Right atrium auricular region (tissue), 2 donors: ENCODE data around the gene EMC9. TPM values are rescaled to one million over a fixed set of nuclear protein-coding genes. Genes with fewer than 3 reads are reported as not detected.

ENCODE experiments used
- DNase-seq: peaks from one replicate; pipeline ENCODE4 v3.0.0-alpha.2; 2019; ENCODE audit warnings: low spot score
- H3K27ac ChIP-seq, 2 donors: fragments of 200-600 bp; sonication (generic); 1 replicate in 1 of 2; 2 replicates in 1 of 2; pipeline ENCODE4 v1.5.1; 2016 to 2019
- H3K27me3 ChIP-seq, 2 donors: fragments of 200-600 bp; sonication (generic); one replicate each; pipeline versions ENCODE4 v1.5.1 to v1.6.0; 2017 to 2019
- H3K36me3 ChIP-seq: fragments of 200-600 bp; sonication (generic); one replicate; pipeline ENCODE4 v1.5.1; 2016
- H3K4me1 ChIP-seq, 2 donors: fragments of 200-600 bp; sonication (generic); one replicate each; pipeline versions ENCODE4 v1.5.1 to v1.6.0; 2017 to 2019
- H3K4me3 ChIP-seq, 2 donors: fragments of 200-600 bp; sonication (generic); 1 replicate in 1 of 2; 2 replicates in 1 of 2; pipeline ENCODE4 v1.5.1; 2017 to 2019; ENCODE audit warnings: mild to moderate bottlenecking in 1 of 2, moderate library complexity in 1 of 2
- H3K9me3 ChIP-seq, 2 donors: fragments of 200-600 bp; sonication (generic); one replicate each; pipeline ENCODE4 v1.5.1; 2019
- total RNA-seq, 2 donors: library from RNA; depleted of rRNA; stranded (reverse); fragments of >200 nt; gene quantifications; one replicate each; pipeline ENCODE4 v1.1.0, GENCODE V29; 2016
- TF ChIP-seq, protein P1 (sequence below), 2 donors: fragments of 200-600 bp; sonication (generic); IDR thresholded peaks; one replicate each; pipeline ENCODE4 v1.5.1; 2019; ENCODE audit warnings: antibody characterized with exemption in 2 of 2

EMC9 gene
- total RNA-seq, 2 donors from 2014 or later = 9.9 to 16.8 TPM

DNA sequence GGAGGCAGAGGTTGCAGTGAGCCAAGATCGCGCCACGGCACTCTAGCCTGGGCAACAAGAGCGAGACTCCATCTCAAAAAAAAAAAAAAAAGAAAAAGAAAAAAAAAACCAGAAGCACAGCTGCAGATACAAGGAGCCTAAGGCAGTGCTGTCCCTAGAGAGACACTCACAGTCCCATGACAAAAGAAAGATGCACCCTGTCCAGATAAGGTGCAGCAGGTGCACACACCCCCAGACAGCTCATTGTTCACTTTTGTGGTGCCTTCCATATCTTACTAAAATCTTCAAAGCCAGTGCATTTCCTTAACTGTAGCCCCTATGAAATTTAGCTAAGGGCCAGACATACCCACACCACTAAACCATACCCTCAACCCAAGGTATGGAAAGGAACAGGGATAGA lies 19.0 kb downstream of the EMC9 start:
- no peak for DNase-seq
- Histone ChIP-seq H3K4me3 (no peak overlapping the region), H3K27ac (no peak overlapping the region), H3K36me3 (peaks cover 60% of the 10 kb centered on the region), H3K27me3 (no peaks in the 10 kb centered on the region), H3K9me3 (no peaks in the 10 kb centered on the region), H3K4me1 (no peaks in the 10 kb centered on the region)
- TF ChIP-seq, protein P1, sequence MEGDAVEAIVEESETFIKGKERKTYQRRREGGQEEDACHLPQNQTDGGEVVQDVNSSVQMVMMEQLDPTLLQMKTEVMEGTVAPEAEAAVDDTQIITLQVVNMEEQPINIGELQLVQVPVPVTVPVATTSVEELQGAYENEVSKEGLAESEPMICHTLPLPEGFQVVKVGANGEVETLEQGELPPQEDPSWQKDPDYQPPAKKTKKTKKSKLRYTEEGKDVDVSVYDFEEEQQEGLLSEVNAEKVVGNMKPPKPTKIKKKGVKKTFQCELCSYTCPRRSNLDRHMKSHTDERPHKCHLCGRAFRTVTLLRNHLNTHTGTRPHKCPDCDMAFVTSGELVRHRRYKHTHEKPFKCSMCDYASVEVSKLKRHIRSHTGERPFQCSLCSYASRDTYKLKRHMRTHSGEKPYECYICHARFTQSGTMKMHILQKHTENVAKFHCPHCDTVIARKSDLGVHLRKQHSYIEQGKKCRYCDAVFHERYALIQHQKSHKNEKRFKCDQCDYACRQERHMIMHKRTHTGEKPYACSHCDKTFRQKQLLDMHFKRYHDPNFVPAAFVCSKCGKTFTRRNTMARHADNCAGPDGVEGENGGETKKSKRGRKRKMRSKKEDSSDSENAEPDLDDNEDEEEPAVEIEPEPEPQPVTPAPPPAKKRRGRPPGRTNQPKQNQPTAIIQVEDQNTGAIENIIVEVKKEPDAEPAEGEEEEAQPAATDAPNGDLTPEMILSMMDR (IDR thresholded peaks at IDR 0.05) = no peak

GRCh38 chr14:24121210-24121609 lies 20.2 kb downstream of the EMC9 start:
- no peaks in the 10 kb centered on the region for H3K9me3 ChIP-seq

DNA sequence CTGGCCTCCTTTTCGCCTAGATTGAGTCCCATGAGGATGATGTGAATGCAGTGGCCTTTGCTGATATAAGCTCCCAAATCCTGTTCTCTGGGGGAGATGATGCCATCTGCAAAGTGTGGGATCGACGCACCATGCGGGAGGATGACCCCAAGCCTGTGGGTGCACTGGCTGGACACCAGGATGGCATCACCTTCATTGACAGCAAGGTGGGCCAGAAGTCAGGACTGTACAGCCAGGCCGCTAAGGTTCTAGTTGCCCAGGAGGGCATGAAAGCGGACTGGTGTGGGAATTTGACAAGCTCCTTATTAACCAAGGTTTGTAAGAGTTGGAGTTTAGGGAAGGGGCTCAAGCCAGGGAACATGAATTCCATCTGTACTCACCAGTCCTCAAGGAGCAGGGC lies 21.7 kb downstream of the EMC9 start:
- DNase-seq = no peak
- no peaks in the 10 kb centered on the region for H3K9me3 ChIP-seq

More at GRCh38 chr14:24121210-24121609, 20.2 kb downstream of the EMC9 start:
- H3K27me3 ChIP-seq = no peaks in the 10 kb centered on the region
- peaks cover 66% of the 10 kb centered on the region for H3K36me3 ChIP-seq
- peaks cover 0 to 9% of the 10 kb centered on the region in 2 donors for H3K4me1 ChIP-seq
- TF ChIP-seq, protein P1 (IDR thresholded peaks at IDR 0.05) = no peak
- no peak overlapping the region for H3K4me3 ChIP-seq
- no peak for DNase-seq
- H3K27ac ChIP-seq = no peak overlapping the region

DNA sequence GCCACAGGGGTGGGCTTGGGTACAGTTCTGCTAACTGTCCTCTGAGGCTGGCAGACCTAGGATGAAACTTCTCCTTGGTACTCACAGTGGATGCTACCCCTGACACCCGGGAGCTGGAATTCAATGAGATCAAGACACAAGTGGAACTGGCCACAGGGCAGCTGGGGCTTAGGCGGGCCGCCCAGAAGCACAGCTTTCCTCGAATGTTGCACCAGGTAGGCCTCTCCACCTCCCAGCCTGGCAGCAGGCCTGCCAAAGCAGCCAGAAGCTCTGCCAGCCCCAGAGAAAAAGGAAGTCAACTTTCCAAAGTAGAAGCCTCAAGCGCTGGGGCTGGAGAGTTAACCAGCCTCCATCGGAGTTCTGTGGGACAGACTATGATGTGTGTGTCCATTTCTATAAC lies 24.2 kb downstream of the EMC9 start:
- Histone ChIP-seq H3K4me3 (no peak overlapping the region), H3K27ac (no peak overlapping the region), H3K9me3 (no peaks in the 10 kb centered on the region), H3K27me3 (no peaks in the 10 kb centered on the region), H3K4me1 (peaks cover 0 to 22% of the 10 kb centered on the region in 2 donors), H3K36me3 (peaks cover 52% of the 10 kb centered on the region)
- DNase-seq = no peak
- TF ChIP-seq, protein P1 (IDR thresholded peaks at IDR 0.05) = no peak

More for the DNA sequence above, 21.7 kb downstream of the EMC9 start:
- Histone ChIP-seq H3K27ac (no peak overlapping the region), H3K4me1 (peaks cover 0 to 18% of the 10 kb centered on the region in 2 donors), H3K27me3 (no peaks in the 10 kb centered on the region), H3K4me3 (no peak overlapping the region), H3K36me3 (peaks cover 66% of the 10 kb centered on the region)
- TF ChIP-seq, protein P1 (IDR thresholded peaks at IDR 0.05) = no peak

GRCh38 chr14:24116128-24116814 lies 25.1 kb downstream of the EMC9 start:
- Histone ChIP-seq H3K36me3 (peaks cover 43% of the 10 kb centered on the region), H3K9me3 (no peaks in the 10 kb centered on the region), H3K27ac (peak overlapping the region in 1 of 2 donors; percentile 98), H3K27me3 (no peaks in the 10 kb centered on the region), H3K4me1 (peaks cover 0 to 22% of the 10 kb centered on the region in 2 donors), H3K4me3 (peak overlapping the region in 1 of 2 donors; percentile 69)
- TF ChIP-seq, protein P1 (IDR thresholded peaks at IDR 0.05) = no peak
- DNase-seq = no peak
